PC-3 (cell line): Measurements from ENCODE around the gene SAT2. TPM values are rescaled to one million over a fixed set of nuclear protein-coding genes. Genes with fewer than 3 reads are reported as not detected.

Experiments
- ATAC-seq: fragments of 200-7000 bp; cut with Tn5 transposase; 2 replicates; pipeline ENCODE4 v1.9.1; 2020; ENCODE audit warnings: mild to moderate bottlenecking, moderate library complexity
- BruUV-seq: library from RNA; stranded (reverse); fragments of 400-500 nt; replicated peaks from 2 replicates; lab custom pipeline; 2021; lab: Mats Ljungman, UMichigan
- CTCF ChIA-PET: fragments of 300-600 bp; sonication (Branson Sonifier 250); formaldehyde crosslinking; loops from one replicate; lab custom pipeline; 2022; ENCODE audit warnings: antibody characterized with exemption; lab: Charles Lee
- POLR2A ChIA-PET: fragments of 300-600 bp; sonication (Branson Sonifier 250); formaldehyde crosslinking; loops from one replicate; lab custom pipeline; 2022; ENCODE audit warnings: antibody characterized with exemption; ENCODE audit not compliant: unreplicated experiment; lab: Charles Lee
- DNase-seq: peaks from one replicate; pipeline ENCODE4 v3.0.0-alpha.2; 2015
- H2AFZ ChIP-seq: fragments of 300-600 bp; sonication (generic); 2 replicates; pipeline ENCODE4 v1.6.0; 2016; ENCODE audit warnings: antibody characterized with exemption, low read length
- H3F3A ChIP-seq: fragments of 300-600 bp; sonication (generic); one replicate; pipeline ENCODE4 v1.6.0; 2017; ENCODE audit warnings: antibody characterized with exemption, low read length, control low read depth, mild to moderate bottlenecking; ENCODE audit not compliant: unreplicated experiment
- H3K27ac ChIP-seq: fragments of 300-600 bp; sonication (generic); 2 replicates; pipeline ENCODE4 v1.5.1; 2016; ENCODE audit warnings: mild to moderate bottlenecking, low read length
- H3K27me3 ChIP-seq: fragments of 300-600 bp; sonication (generic); 2 replicates; pipeline ENCODE4 v1.6.1; 2016; ENCODE audit warnings: low read length, mixed read lengths
- H3K36me3 ChIP-seq: fragments of 300-600 bp; sonication (generic); 2 replicates; pipeline ENCODE4 v1.6.1; 2016; ENCODE audit warnings: low read depth, mixed run types, low read length, mixed read lengths
- H3K4me1 ChIP-seq: fragments of 300-600 bp; sonication (generic); 2 replicates; pipeline ENCODE4 v1.5.1; 2016; ENCODE audit warnings: low read length; ENCODE audit not compliant: insufficient read depth
- H3K4me2 ChIP-seq: fragments of 300-600 bp; sonication (generic); 2 replicates; pipeline ENCODE4 v1.6.0; 2016; ENCODE audit warnings: low read length
- H3K4me3 ChIP-seq: fragments of 300-600 bp; sonication (generic); 2 replicates; pipeline ENCODE4 v1.5.1; 2016; ENCODE audit warnings: mild to moderate bottlenecking, low read length, mixed read lengths
- H3K79me2 ChIP-seq: fragments of 300-600 bp; sonication (generic); 2 replicates; pipeline ENCODE4 v1.6.1; 2017; ENCODE audit warnings: low read length, mixed read lengths
- H3K9ac ChIP-seq: fragments of 300-600 bp; sonication (generic); 2 replicates; pipeline ENCODE4 v1.6.0; 2016; ENCODE audit warnings: mild to moderate bottlenecking, low read length
- H3K9me2 ChIP-seq: fragments of 300-600 bp; sonication (generic); replicated peaks from 2 replicates; pipeline ENCODE4 v1.6.1; 2016; ENCODE audit warnings: mixed run types, low read length, mixed read lengths
- H3K9me3 ChIP-seq: fragments of 300-600 bp; sonication (generic); 2 replicates; pipeline ENCODE4 v1.6.1; 2016; ENCODE audit warnings: low read length, mixed read lengths
- H4K20me1 ChIP-seq: fragments of 300-600 bp; sonication (generic); 2 replicates; pipeline ENCODE4 v1.6.1; 2016; ENCODE audit warnings: low read length, mixed read lengths
- EZH2 ChIP-seq: fragments of 300-600 bp; sonication (generic); IDR thresholded peaks from one replicate; pipeline ENCODE4 v1.6.1; 2017; ENCODE audit warnings: antibody characterized with exemption, mild to moderate bottlenecking, low read length; ENCODE audit not compliant: unreplicated experiment
- EZH2phosphoT487 ChIP-seq: fragments of 300-600 bp; sonication (generic); IDR thresholded peaks from 2 replicates; pipeline ENCODE4 v1.6.1; 2018; ENCODE audit warnings: mild to moderate bottlenecking, antibody characterized with exemption, low read length, borderline replicate concordance
- intact Hi-C: fragments of 100-400 bp; cut with micrococcal nuclease; formaldehyde crosslinking; loops from 2 replicates; pipeline ENCODE4 v1.9.0; 2023
- total RNA-seq: library from RNA; depleted of rRNA; stranded (reverse); fragments of >200 nt; gene quantifications from 2 replicates; pipeline ENCODE4 v1.2.3, GENCODE V29; 2014
- TF ChIP-seq, protein P1 (sequence below): fragments of 300-600 bp; sonication (generic); conservative IDR thresholded peaks from 2 replicates; pipeline ENCODE4 v1.5.1; 2017; ENCODE audit warnings: antibody characterized with exemption, low read depth, mild to moderate bottlenecking, low read length

Gene SAT2
- total RNA-seq, 1 experiment from 2014 or later: 33.1 TPM

DNA sequence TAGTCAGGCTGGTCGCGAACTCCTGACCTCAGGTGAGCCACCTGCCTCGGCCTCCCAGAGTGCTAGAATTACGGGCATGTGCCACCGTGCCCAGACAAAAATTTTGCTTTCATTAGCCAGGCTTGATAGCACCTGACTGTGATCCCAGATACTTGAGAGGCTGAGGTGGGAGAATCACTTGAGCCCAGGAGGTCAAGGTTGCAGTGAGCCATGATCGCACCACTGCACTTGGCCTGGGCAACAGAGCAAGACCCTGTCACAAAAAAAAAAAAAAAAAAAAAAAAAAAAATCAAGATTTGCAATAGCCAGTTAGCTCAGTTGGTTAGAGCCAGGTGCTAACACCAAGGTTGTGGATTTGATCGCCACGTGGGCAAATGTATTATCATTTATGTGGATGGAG, 6.8 kb downstream of the SAT2 start:
- H3K4me2 ChIP-seq: no peak overlapping the region
- intact Hi-C loops: no loop called here
- H3K9me2 ChIP-seq: no peaks in the 10 kb centered on the region
- no peak overlapping the region for H3K4me3 ChIP-seq
- DNase-seq (no peak), ATAC-seq (no peak)
- no peak overlapping the region for H3K9ac ChIP-seq
- H4K20me1 ChIP-seq: no peaks in the 10 kb centered on the region
- TF ChIP-seq EZH2phosphoT487 (no peak), EZH2 (no peak)
- TF ChIP-seq, protein P1, sequence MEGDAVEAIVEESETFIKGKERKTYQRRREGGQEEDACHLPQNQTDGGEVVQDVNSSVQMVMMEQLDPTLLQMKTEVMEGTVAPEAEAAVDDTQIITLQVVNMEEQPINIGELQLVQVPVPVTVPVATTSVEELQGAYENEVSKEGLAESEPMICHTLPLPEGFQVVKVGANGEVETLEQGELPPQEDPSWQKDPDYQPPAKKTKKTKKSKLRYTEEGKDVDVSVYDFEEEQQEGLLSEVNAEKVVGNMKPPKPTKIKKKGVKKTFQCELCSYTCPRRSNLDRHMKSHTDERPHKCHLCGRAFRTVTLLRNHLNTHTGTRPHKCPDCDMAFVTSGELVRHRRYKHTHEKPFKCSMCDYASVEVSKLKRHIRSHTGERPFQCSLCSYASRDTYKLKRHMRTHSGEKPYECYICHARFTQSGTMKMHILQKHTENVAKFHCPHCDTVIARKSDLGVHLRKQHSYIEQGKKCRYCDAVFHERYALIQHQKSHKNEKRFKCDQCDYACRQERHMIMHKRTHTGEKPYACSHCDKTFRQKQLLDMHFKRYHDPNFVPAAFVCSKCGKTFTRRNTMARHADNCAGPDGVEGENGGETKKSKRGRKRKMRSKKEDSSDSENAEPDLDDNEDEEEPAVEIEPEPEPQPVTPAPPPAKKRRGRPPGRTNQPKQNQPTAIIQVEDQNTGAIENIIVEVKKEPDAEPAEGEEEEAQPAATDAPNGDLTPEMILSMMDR: no peak
- no peaks in the 10 kb centered on the region for H3F3A ChIP-seq
- CTCF ChIA-PET: interaction anchor here (1.0 kb wide), 1 partner anchor 31 kb away, joined by 5 read pairs; no protein-coding TSS in a partner anchor
- H3K4me1 ChIP-seq: no peaks in the 10 kb centered on the region
- no peaks in the 10 kb centered on the region for H3K9me3 ChIP-seq
- no peaks in the 10 kb centered on the region for H3K36me3 ChIP-seq
- POLR2A ChIA-PET: no interaction called here
- no peaks in the 10 kb centered on the region for H3K27me3 ChIP-seq
- H3K27ac ChIP-seq: no peak overlapping the region
- BruUV-seq: no TSS peak
- no peak overlapping the region for H2AFZ ChIP-seq
- no peaks in the 10 kb centered on the region for H3K79me2 ChIP-seq

DNA sequence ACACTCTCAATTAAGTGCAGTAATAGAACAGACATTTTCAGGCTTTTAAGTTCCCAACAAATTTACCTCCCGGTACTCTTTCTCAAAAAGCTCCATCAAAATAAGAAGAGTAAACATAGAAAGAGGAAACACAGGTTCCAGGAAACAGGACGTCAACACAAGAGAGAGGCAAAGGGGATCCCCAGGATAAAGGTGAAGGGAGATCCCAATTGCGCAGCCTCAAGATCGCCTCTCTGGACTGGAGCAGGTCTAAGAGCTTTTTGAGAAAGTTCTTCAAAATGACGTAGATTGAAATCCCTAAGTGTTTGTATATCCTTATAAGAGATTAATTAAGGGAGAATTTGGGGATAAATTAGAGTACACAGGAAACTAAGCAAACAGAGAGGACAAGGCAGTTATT, 9.0 kb downstream of the SAT2 start:
- ATAC-seq (no peak), DNase-seq (no peak)
- Histone ChIP-seq H4K20me1 (no peaks in the 10 kb centered on the region), H3F3A (no peaks in the 10 kb centered on the region), H3K79me2 (peaks cover 8% of the 10 kb centered on the region), H3K4me1 (no peaks in the 10 kb centered on the region; the same call in 1 of the 2 replicates), H3K27ac (no peak overlapping the region), H3K4me2 (no peak overlapping the region), H3K9me2 (no peaks in the 10 kb centered on the region), H3K4me3 (no peak overlapping the region), H3K36me3 (no peaks in the 10 kb centered on the region), H3K27me3 (no peaks in the 10 kb centered on the region), H3K9ac (no peak overlapping the region), H2AFZ (no peak overlapping the region), H3K9me3 (no peaks in the 10 kb centered on the region)
- TF ChIP-seq EZH2: no peak
- no peak for TF ChIP-seq EZH2phosphoT487
- TF ChIP-seq, protein P1: no peak
- ChIA-PET CTCF (no interaction called here), POLR2A (no interaction called here)
- no TSS peak for BruUV-seq
- intact Hi-C loops: no loop called here

DNA sequence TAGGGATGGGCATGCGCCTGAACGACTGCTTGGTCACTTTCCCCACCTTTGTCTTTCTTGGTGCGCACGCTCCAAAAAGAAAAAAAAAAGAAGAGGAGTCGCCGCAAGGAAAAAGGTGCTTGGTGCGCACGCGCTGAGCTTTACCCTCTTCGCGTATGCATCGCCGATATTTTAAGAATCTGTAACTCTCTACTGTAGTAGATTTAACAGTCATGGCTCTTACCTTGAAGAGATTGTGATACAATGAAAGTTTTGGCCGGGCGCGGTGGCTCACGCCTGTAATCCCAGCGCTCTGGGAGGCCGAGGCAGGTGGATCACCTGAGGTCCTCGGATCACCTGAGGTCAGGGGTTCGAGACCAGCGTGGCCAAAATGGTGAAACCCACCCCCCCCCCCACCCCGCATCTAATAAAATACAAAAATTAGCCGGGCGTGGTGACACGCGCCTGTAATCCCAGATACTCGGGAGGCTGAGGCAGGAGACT, 12.3 kb downstream of the SAT2 start:
- Histone ChIP-seq H3K9me3 (no peaks in the 10 kb centered on the region), H3K4me1 (peaks cover 19% of the 10 kb centered on the region), H3K36me3 (no peaks in the 10 kb centered on the region), H3F3A (no peaks in the 10 kb centered on the region), H3K9ac (peak overlapping the region; percentile 49), H3K27ac (peak overlapping the region; percentile 29; the same call in 1 of the 2 replicates), H3K4me3 (peak overlapping the region; percentile 64), H2AFZ (peak overlapping the region; percentile 87), H3K79me2 (peaks cover 41% of the 10 kb centered on the region), H4K20me1 (peaks cover 8% of the 10 kb centered on the region; the same call in 1 of the 2 replicates), H3K9me2 (no peaks in the 10 kb centered on the region), H3K27me3 (no peaks in the 10 kb centered on the region), H3K4me2 (peak overlapping the region; percentile 74)
- intact Hi-C loops: no loop called here
- ATAC-seq: no peak
- ChIA-PET CTCF (interaction anchor here (0.5 to 0.6 kb wide), 2 partner anchors 17 to 36 kb away, joined by 5 to 6 read pairs; no protein-coding TSS in a partner anchor), POLR2A (interaction anchor here (0.6 to 1.0 kb wide), 6 partner anchors 11 to 558 kb away, joined by 4 to 11 read pairs (median 4); partner anchors contain the start of genes MPDU1 and SAT2)
- TF ChIP-seq, protein P1: no peak
- TF ChIP-seq EZH2 (no peak), EZH2phosphoT487 (no peak)
- TSS peak; percentile 91 for BruUV-seq
- no peak for DNase-seq
